Stimulated activated CD4-positive, alpha-beta T cell treated with anti-CD3 and anti-CD28 coated beads, TNF-alpha, amount 100 ng/mL, for 1 hour (primary cell): ENCODE results near the gene DCST2.

Experiments used
- DNase-seq, 3 donors: peaks; one replicate each; pipeline ENCODE4 v3.0.0-alpha.2; 2020; ENCODE audit warnings: low read depth in 3 of 3, low spot score in 1 of 3

DCST2 gene

DNA sequence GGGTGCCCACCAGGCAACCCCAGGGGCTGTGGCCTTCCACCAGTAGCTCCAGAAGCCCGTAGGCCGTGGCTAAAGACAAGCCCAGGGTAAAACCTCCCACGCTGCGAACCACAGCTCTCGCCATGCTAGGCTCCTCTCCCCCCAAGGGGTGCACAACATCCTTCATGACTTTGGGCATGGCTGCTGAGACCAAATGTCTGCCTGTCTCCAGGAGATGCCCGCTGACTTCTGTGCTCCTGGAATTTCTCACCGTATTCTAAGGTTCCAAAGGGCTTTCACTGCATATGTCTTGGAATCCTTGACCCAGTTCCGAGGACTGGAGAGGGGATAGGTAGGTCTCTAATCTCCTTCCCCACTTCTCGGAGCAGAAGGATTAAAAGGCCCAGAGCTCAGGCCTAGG, at the start of gene DCST2, which contains the start of gene DCST1:
DCST2 (minus strand) TSS at position 258 of the 400 bp plus-strand sequence; CDS start at position 178, 80 bp downstream.
DCST1 (plus strand) TSS at position 301 of the 400 bp plus-strand sequence. CDS start 213 bp downstream, outside the sequence.
- DNase-seq, result no peak

DNA sequence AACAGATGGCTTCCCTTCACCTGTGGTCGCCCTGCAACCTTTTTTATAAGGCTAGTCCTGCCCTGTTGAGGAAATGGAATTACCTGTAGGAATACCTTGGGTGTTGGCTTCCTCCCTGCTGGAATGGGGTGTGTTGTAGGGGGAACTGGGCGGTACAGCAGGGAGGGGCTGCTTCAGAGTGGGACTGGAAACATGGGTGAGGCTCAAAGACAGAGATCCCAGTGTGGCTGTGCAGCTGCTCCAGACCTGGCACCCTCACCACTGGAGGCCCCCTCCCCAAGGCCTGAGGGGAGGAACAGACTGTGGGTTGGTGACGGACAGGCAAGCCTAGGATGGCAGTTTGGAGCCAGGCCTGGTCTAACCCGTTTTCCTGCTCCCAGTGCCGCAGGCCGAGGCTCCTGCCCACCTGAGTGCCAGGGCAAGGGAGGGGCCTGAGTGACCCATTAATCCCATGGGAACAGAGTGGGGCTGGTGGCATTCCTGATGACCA, 49.5 kb upstream of the DCST2 start:
- DNase-seq, result no peak

DNA sequence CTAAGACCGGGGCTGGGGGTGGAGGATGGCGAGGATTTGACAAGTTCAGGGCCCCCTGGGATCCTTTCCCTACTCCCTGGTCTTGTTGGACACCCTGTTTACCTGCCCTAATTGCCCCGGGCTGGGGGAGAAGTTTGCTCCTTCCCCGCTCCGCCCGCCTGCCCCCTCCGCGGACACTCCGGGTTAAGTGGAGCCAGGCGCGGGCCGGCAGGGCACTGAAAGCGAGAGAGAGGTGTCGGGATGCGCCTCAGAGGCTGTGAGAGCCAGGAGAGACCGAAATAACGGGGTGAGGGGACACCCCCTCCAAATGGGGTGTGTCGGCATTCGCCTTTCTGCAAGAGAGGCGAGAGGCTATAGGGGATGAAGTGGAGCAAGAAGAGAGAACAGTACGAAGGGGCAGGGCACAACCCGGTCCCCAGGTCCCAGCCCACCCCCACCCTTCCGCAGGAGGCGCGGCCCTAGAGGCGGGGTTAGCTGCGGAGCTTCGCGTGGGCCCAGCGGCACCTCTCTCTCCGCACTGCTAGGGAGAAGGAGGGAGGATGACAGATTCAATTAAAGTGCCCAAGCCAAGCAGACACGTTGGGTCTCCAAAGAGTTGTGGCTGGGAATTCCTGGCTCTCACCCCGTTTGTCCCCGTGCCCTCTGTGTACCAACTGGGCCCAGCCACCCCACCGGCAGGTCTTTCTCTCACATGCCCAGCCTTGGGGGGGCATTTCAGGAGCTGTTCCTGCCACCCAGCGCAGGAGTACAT, 48.9 kb upstream of the DCST2 start:
- no peak for DNase-seq

DNA sequence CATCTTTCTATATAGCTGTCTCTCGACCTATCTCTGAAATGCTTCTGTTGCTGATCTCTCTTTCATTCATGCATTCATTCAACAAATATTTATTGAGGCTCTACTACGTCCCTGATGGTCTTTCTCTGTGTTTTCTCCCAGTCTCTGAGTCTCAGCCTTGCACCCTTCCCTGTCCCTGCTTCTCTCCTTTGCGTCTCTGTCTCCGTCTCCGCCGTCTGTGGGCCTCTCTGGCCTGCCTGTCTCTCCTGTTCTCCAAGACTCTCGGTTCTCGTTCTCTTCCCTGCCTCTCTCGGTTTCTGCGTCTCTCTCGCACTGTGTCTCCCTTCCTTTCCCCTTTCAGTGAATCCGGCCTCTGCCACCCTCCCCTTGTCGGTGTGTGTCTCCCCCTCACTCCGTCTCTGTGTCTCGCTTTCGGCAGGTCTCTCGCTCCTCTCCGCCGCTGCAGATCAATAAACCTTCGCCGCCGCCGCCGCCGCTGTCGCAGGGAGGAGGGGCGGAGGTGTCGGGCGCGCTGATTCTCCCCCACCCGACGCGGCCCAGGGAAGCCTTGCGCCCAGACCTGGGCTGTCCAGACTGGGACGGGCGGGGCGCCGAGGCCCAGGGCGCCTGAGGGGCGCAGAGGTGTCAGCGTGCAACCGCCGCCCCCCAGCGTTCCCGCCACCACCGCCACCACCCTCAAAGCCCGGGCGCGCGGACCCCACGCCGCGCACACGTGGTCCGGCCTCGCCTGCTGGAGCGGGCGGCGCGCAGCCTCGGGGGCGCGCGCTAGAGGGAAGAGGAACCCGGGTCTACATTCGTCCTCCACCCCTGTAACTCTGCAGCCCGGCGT, 48.1 kb upstream of the DCST2 start:
- no peak for DNase-seq

DNA sequence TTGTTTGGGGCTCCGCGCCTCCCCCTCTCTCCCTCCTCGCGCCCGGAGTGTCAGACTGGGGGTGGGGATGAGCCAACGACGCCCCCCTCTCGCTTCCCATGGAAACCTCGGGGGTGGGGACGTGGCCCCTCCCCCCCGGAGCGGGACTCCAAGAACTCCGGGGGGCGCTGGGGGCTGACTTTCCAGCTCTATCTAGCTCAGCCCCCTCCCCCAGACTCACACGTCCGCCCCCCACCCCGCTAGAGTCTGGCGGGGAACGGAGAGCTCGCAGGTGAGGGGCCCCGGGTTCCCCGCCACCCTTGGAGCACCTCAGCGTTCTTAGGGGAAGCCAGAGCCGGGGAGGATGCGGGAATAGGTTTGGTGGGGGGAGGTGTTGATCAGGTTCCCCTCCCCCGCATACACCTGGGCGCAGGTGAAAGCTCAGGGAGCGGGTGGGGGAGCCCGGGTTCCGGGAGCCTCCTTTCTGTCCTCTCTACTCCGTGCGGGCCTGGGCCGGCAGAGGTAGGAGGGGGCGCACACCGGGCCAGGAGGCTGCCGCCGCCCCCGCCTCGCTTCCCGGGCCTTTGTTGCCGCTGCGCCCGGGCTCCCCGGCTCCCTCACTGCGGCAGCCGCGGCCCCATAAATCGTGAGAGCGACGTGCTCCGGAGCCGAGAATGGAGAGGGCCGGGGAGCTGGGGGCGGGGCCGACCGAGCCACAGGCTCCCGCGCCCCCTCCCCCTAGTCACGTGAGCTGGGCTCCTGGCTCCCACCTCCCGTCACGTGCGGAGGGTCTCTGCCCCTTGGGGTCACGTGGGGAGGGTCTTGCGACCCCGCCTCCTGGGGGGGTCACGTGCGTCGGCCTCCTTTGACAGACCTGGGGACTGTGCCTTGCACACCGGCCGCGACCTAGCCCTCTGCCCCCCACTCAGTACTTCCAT, 47.0 kb upstream of the DCST2 start:
- no peak for DNase-seq

DNA sequence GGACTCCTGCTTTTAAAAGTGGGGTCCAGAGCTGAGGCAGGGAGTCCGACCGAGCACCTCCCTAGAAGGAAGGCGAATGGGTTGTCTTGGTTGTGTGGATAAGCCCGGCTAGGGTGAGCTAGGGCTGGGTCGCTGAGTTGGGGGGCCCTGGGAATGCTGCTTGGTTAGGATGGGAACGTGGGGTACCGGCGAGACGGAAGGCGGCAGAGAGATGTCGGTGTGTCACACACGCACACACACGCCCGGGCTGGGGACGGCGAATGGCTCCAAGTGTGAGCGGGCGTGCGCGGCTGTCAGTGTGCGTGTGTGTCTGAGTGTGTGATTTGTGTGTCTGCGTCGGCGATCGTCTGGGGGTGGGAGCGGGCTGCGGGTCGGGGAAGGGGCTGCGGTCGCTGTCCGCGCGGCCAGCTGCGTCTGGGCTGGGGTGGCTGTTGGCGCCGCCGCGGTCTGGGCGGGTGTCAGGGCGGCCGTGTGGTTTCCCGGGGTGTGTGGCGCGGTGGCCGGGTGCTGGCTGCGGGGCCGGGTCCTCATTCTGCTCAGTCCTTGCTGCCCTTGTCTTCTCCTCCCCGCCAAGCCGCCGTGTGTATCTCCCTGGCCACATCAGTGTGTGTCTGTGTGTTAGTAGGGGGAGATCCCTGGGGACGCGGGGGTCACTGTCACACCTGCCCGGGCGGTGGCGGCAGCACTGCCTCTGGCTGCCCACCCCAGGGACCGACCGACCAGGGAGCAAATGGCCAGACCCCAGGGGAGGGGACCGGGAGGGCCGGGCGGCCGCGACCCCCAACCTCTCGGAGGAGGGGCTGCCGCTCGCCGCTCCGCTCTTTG, 46.1 kb upstream of the DCST2 start:
- no peak for DNase-seq

DNA sequence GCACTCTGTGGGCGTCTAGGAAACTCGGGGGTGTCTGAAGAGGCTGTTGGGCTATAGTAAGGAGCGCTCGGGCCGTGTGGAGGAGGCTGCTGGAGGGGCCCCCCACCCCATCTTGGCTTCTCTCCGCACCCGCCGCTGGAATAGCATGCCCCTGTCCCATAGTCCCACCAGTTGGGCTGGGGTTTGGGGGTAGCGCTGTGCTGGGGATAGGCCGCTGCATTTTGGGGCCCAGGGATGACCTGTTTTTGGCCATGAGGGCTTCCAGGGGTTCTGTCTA, 45.6 kb upstream of the DCST2 start:
- no peak for DNase-seq

DNA sequence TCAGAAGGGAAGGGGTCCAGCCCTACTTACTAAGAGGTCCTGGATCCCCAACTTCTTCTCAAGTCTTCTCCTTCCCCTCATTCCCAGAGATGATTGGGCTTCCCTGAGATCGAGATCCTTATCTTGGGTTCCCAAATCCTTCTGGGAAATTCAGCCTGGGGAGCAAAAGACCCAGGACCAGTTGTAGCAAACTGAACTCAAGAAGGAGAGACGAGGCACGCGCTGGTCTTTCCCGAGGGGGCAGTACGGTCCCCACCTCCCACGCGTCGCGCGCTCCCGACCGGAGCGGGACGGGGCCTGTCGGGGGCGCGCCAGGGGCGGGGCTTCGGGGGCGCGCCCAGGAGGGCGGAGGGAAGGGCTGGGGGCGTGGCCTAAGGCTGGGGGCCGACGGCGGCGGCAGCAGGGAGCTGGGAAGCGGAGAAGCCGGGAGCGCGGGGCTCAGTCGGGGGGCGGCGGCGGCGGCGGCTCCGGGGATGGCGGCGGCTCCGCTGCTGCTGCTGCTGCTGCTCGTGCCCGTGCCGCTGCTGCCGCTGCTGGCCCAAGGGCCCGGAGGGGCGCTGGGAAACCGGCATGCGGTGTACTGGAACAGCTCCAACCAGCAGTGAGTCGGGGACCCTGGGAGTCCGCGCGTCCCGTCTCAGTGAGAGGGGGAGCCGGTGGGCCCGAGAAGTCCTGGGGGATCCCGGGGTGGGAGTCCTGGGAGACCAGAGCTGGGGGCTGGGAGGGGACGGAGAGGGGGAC, 45.1 kb upstream of the DCST2 start, which contains the start of gene EFNA3:
EFNA3 (plus strand) TSS at position 369 of the 741 bp plus-strand sequence; CDS start at position 474, 105 bp downstream.
- DNase-seq, result peak in 2 of 3 donors; percentile 43 to 64

DNA sequence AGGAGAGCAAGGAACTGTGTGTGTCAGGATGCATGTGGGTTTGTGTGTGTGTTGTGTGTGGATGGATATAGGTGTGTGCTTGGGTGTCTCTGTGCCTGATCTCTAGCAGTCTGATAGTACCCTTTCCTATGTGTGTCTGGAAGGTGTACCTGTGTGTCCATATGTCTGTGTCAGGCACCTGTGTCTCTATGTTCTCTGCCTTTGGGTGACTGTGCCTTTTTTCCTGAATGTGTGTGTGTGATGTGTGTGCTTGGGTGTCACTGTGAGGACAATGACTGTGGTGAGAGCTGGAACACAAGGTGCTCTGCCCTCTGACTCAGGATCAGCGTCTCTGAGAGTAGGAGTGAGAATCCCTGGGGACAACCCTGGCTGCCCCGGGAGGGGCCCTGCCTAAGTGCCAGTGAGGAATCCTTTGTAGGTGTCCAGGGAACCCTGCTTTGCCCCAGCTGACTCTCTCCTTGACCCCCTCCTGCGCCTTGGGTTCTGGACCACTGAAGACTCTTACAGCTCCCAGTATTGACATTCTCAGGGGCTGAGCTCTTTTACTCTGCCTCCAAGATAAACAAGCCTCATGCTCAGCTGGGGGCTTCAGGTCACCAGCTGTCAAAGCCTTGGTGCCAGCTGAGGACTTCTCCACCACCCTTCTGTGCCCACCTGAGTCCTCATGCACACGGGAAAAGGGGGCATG, 44.3 kb upstream of the DCST2 start:
- DNase-seq, result no peak

DNA sequence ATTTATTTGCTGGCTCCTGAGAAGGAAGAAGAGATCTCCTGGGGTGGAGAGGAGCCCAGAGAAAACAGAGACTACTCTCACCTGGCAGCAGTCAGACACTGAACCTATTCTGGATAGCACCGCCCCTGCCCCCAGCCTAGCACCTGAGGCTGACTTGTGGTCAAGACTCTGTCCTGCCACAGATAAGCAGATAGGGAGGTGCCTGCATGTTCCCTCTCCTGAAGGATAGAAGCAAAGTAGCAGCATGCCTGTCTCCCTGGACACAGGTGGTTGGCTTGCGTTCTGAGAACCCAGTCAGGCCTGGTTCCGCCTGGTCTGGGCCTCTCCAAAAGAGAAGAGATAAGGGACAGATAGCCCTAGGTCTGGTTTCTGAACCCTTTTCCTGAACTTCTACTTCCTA, 43.8 kb upstream of the DCST2 start:
- no peak for DNase-seq

DNA sequence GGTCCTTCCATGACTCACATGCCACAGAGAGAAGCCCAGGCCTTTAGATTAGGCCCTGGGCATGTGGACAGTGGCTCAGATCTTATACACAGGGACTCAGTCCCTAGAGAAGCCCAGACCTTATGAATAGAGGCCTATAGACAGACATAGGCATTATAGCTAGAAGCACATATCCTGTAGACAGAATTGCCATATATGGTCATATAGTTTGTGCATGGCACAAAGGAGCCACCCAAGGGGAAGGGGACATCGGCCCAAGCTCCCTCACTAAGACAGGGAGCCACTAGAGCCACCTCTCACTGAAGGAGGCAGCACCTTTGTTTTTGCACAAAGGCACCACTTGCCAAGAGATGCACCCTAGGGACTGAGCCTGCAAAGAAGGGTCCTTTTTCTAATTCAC, 42.8 kb upstream of the DCST2 start:
- DNase-seq, result no peak

DNA sequence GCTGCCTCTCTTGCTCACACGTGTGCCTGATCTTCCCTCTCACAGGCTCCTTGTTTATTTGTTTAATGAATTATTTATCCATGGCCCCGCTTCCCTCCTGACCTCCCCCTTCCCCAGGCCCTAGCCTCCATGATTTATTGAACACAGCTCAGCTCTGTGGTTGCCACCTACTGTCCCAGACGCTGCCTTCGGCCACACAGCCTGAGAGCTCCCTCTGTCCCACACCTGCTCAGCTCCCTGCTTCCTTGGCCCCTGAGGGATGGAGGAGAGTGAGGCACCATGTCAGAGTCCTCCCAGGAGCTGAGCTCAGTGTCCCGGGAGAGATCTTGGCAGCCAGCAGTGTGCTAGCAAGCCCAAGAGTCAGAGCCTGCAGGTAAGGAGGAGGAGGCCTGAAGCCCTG, 42.0 kb upstream of the DCST2 start:
- DNase-seq, result no peak

DNA sequence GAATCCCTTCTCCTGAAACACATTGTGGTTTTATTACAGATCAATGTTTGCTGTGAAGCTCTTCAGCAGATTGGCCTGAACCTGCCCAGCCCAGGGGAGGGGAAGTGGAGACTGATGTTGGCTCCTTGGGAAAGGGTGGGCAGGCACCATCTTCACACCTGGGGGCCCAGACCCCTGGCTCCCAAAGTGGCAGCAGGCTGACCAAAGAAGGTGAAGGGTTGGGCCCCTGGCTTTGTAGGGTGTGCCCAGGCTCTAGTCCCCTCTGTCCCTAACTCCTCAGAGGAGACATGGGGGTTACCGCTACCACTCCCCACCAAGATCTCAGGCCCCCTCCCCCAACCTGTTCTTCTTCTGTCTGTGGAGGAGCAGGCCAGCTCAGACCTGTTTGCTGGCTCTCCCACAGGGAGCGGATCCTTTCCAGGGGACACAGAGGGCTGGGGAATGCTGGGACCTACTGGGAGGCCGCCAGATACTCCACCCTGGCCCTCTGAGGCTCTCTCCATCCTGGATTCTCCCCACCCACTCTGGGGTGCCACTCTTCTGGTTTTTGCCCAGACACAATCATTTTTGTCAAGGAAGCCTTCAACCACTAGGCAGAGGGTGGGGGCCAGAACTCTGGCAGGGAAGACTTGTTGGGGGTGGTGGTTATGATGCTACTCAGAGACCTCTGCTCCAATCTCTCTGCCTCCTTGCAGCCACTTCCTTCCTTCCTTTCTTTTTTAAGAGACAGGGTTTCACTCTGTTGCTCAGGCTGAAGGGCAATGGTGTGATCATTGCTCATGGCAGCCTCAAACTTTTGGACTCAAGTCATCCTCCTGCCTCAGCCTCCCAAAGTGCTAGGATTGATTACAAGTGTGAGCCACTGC, 40.0 kb upstream of the DCST2 start:
- DNase-seq, result no peak

DNA sequence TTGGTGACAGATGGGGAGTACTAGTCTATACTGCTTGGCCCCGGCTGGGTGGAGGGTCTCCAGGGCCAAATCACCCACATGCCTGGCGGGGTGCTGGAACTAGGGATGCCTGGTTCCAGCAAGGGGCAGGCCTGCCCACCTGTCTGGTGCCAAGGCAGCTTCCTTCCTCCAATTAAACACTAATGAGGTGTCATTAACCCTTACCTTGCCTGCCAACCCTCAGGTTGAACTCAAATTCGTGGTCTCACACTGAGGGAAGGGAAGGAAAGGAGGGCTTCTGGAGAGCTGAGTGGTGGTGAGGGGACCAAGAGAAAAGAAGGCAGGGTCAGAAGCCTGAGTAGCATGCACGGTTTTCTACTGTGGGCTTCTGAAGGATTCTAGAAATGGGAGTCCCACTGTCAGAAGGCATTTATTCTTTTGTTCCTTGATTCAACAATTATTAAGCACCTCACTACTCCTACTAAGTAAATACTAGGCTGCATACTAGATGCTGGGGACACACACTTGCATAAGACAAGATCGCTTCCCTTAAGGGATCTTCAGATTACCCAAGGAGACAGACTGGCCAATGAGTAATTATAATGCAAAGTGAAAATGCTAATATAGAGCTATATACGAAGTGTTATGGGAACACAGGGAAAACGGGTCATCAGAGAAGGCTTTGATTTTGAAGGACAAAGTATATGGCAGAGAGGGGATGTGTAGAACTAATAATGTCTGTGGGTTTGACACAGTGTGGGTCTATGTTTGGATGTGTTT, 39.1 kb upstream of the DCST2 start:
- no peak for DNase-seq

DNA sequence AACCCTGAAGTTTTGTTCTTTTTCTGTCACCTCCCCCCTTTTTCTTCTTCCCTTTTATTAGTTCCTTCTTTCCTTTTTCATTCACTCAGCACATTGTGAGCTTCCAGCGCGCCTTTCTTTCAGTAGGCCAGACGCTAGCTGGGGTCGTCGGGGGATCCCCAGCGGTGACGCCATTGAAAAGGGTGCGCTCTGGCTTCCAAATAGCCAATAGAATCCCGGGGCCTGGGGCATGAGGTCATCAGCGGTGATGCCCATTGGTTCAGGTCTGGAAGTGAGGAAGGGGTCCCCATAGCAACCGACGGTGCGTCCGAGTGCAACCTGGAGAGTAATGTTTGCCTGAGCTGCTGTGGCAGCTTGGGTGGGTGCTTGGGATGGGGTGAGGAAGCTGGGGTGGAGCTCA, 38.1 kb upstream of the DCST2 start:
- no peak for DNase-seq

DNA sequence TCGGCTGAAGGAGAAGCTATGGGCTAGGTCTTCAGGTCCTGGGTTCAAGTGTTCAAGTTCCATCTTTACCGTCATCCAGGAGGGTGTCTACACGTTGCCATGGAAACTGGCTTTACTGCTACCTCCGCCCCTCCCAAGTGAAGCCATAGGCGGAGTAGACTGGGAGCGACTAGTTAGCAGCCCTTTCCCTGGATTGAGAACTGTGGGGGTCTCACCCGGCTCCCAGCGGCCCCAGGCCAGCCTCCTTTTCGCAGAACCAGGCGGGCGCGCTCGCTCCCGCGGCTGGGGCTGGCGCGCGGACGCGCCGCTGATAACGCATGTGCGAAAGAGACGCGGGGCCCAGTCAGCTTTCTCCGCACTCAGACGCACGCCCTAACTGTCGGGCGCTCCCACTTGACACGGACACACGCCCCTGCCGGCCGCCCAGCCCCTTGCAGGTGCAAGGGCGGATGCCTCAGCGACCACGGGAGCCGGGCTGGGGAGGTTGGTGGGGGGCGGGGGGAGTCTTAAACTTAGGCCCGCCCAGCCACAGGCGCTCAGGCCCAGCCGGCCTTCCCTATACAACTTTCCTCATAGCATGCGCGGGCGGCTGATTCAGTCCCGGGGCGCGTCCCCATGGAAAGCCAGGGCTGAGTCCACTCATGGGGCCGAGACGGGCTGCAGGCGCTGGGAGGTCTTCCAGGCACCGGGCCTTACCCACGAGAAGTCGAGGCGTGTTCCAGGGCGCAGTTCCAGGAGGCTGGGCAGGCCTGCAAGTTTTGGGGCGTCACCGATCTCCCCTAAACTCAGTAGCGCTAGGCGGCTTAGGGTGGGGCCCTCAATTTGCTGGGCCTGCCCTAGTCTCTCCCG, 37.4 kb upstream of the DCST2 start:
- peak in 1 of 3 donors; percentile 50 for DNase-seq
